CD14-positive monocyte (primary cell): ENCODE measurements around the gene GGT7. TPM values are rescaled to one million over a fixed set of nuclear protein-coding genes. Genes with fewer than 3 reads are reported as not detected.

Source experiments
- DNase-seq, 3 donors: peaks; one replicate each; pipeline ENCODE4 v3.0.0-alpha.2; 2011 to 2022
- H2AFZ ChIP-seq: 2 replicates; pipeline ENCODE4 v1.6.0; 2012; ENCODE audit warnings: mild to moderate bottlenecking, low read depth, low read length, inconsistent platforms; ENCODE audit not compliant: insufficient read depth, poor library complexity, severe bottlenecking
- H3K27ac ChIP-seq, 2 donors: 1 replicate in 1 of 2; 2 replicates in 1 of 2; pipeline ENCODE4 v1.5.1; 2012 to 2013; ENCODE audit warnings: low read length in 2 of 2, control low read depth in 1 of 2, inconsistent platforms in 1 of 2, low read depth in 1 of 2, mild to moderate bottlenecking in 1 of 2
- H3K27me3 ChIP-seq, 2 donors: one replicate each; pipeline versions ENCODE4 v1.6.0 to v1.6.1; 2011 to 2013; ENCODE audit warnings: low read length in 2 of 2; ENCODE audit not compliant: control insufficient read depth in 2 of 2, insufficient read depth in 2 of 2
- H3K36me3 ChIP-seq, 2 donors: replicated peaks in 1 of 2; 1 replicate in 1 of 2; 2 replicates in 1 of 2; pipeline versions ENCODE4 v1.5.1 to v1.6.1; 2012 to 2013; ENCODE audit warnings: low read length in 2 of 2, control low read depth in 1 of 2, inconsistent platforms in 1 of 2, mild to moderate bottlenecking in 1 of 2; ENCODE audit not compliant: insufficient read depth in 2 of 2, control insufficient read depth in 1 of 2
- H3K4me1 ChIP-seq, 2 donors: 1 replicate in 1 of 2; 2 replicates in 1 of 2; pipeline versions ENCODE4 v1.5.1 to v1.6.1; 2012 to 2013; ENCODE audit warnings: low read length in 2 of 2, control low read depth in 1 of 2, inconsistent platforms in 1 of 2, mild to moderate bottlenecking in 1 of 2, moderate library complexity in 1 of 2; ENCODE audit not compliant: insufficient read depth in 2 of 2, control insufficient read depth in 1 of 2
- H3K4me2 ChIP-seq: replicated peaks from 2 replicates; pipeline ENCODE3; 2012; ENCODE audit warnings: low read length, moderate library complexity, mild to moderate bottlenecking; ENCODE audit not compliant: poor library complexity, severe bottlenecking; ENCODE audit errors: extremely low read depth
- H3K4me3 ChIP-seq, 3 experiments: fragments of 200-600 bp in 1 of 3; sonication (generic) in 1 of 3; replicated peaks in 1 of 3; 1 replicate in 2 of 3; 2 replicates in 1 of 3; pipeline ENCODE4 v1.5.1; 2011 to 2013; ENCODE audit warnings: low read length in 3 of 3, mild to moderate bottlenecking in 3 of 3, control low read depth in 2 of 3, low read depth in 2 of 3, inconsistent platforms in 1 of 3, moderate library complexity in 1 of 3
- H3K79me2 ChIP-seq: 2 replicates; pipeline ENCODE4 v1.6.0; 2012; ENCODE audit warnings: mild to moderate bottlenecking, control low read depth, inconsistent platforms, low read length, moderate library complexity; ENCODE audit not compliant: insufficient read depth
- H3K9ac ChIP-seq: 2 replicates; pipeline ENCODE4 v1.6.0; 2017; ENCODE audit warnings: low read length, mild to moderate bottlenecking; ENCODE audit not compliant: insufficient read depth, poor library complexity, severe bottlenecking
- H3K9me3 ChIP-seq, 2 donors: replicated peaks in 1 of 2; 1 replicate in 1 of 2; 2 replicates in 1 of 2; pipeline versions ENCODE4 v1.5.1 to v1.6.1; 2012 to 2013; ENCODE audit warnings: low read length in 2 of 2, control low read depth in 1 of 2; ENCODE audit not compliant: control insufficient read depth in 1 of 2, insufficient read depth in 1 of 2
- H4K20me1 ChIP-seq: 2 replicates; pipeline ENCODE4 v1.6.0; 2012; ENCODE audit warnings: mild to moderate bottlenecking, low read length, control low read depth, moderate library complexity; ENCODE audit not compliant: insufficient read depth
- H3K27ac Mint-ChIP-seq, 7 donors: one replicate each; pipeline ENCODE4 v1.8.0; 2020; ENCODE audit warnings: mild to moderate bottlenecking in 7 of 7, mixed read lengths in 7 of 7, moderate library complexity in 6 of 7, inconsistent platforms in 2 of 7
- H3K27me3 Mint-ChIP-seq, 3 donors: one replicate each; pipeline ENCODE4 v1.8.0; 2021 to 2022; ENCODE audit warnings: low read depth in 3 of 3, mild to moderate bottlenecking in 3 of 3, mixed read lengths in 3 of 3, moderate library complexity in 3 of 3, inconsistent platforms in 1 of 3
- H3K36me3 Mint-ChIP-seq, 2 donors: one replicate each; pipeline ENCODE4 v1.8.0; 2020; ENCODE audit warnings: mixed read lengths in 2 of 2, inconsistent platforms in 1 of 2, mild to moderate bottlenecking in 1 of 2
- H3K4me1 Mint-ChIP-seq: one replicate; pipeline ENCODE4 v1.8.0; 2020; ENCODE audit warnings: mild to moderate bottlenecking, mixed read lengths
- H3K4me3 Mint-ChIP-seq, 2 donors: one replicate each; pipeline ENCODE4 v1.8.0; 2020; ENCODE audit warnings: mild to moderate bottlenecking in 2 of 2, mixed read lengths in 2 of 2, moderate library complexity in 1 of 2
- H3K9me3 Mint-ChIP-seq, 7 donors: one replicate each; pipeline ENCODE4 v1.8.0; 2020 to 2022; ENCODE audit warnings: mixed read lengths in 7 of 7, mild to moderate bottlenecking in 6 of 7, moderate library complexity in 6 of 7, inconsistent platforms in 2 of 7
- CTCF ChIP-seq: fragments of 200-600 bp; IDR thresholded peaks from one replicate; pipeline ENCODE4 v1.8.0; 2022; ENCODE audit warnings: antibody characterized with exemption, mild to moderate bottlenecking
- WGBS: methylation state at CpG from one replicate; pipeline ENCODE4 v1.1.5; 2013; ENCODE audit warnings: missing lambda C conversion rate; ENCODE audit not compliant: insufficient coverage; 5-methylcytosine and 5-hydroxymethylcytosine counted together
- intact Hi-C, 2 donors: fragments of 100-400 bp; cut with micrococcal nuclease; formaldehyde crosslinking; loops; one replicate each; pipeline versions ENCODE4 v1.15.0 to v1.15.1; 2023
- polyA plus RNA-seq, 3 donors: library from polyadenylated mRNA; depleted of rRNA in 1 of 3; unstranded in 2 of 3; stranded (reverse) in 1 of 3; fragments of 300-500 nt in 2 of 3; fragments of >200 nt in 1 of 3; fragmentation: Illumina TruSeq in 2 of 3; gene quantifications; 1 replicate in 2 of 3; 2 replicates in 1 of 3; pipeline ENCODE4 v1.2.3, GENCODE V29; 2012 to 2021

Gene GGT7
- polyA plus RNA-seq, 3 donors: 2.1 to 10.3 (median 2.4) TPM

GRCh38 chr20:34863421-34863965 is 9.2 kb downstream of the GGT7 start:
- TF ChIP-seq CTCF: no peak
- Histone ChIP-seq H3K9me3 (no peaks in the 10 kb centered on the region), H3K27ac (no peak overlapping the region), H3K79me2 (no peaks in the 10 kb centered on the region), H3K4me2 (no peak overlapping the region), H4K20me1 (no peaks in the 10 kb centered on the region), H3K27me3 (no peaks in the 10 kb centered on the region), H3K36me3 (no peaks in the 10 kb centered on the region), H3K4me3 (no peak overlapping the region), H3K9ac (no peak overlapping the region), H3K4me1 (peaks cover 3 to 4% of the 10 kb centered on the region in 2 donors), H2AFZ (no peak overlapping the region)
- no peak for DNase-seq
- WGBS: 97% methylated on average over 27 of the region's 32 CpGs
- Mint-ChIP-seq H3K4me1 (peaks cover 5% of the 10 kb centered on the region), H3K9me3 (peaks cover 0 to 1% (median 0%) of the 10 kb centered on the region in 7 donors), H3K27ac (no peak overlapping the region), H3K27me3 (peaks cover 0 to 1% (median 0%) of the 10 kb centered on the region in 3 donors), H3K36me3 (peaks cover 3 to 10% of the 10 kb centered on the region in 2 donors), H3K4me3 (no peak overlapping the region)
- intact Hi-C loops: no loop called here

- Mint-ChIP-seq H3K4me1 (peaks cover 5% of the 10 kb centered on the region), H3K27me3 (peaks cover 0 to 3% (median 0%) of the 10 kb centered on the region in 3 donors), H3K27ac (no peak overlapping the region), H3K36me3 (peaks cover 6 to 10% of the 10 kb centered on the region in 2 donors), H3K9me3 (peaks cover 0 to 1% (median 0%) of the 10 kb centered on the region in 7 donors), H3K4me3 (no peak overlapping the region)
- Histone ChIP-seq H3K27me3 (no peaks in the 10 kb centered on the region), H2AFZ (no peak overlapping the region), H3K4me1 (peaks cover 3 to 4% of the 10 kb centered on the region in 2 donors), H3K36me3 (no peaks in the 10 kb centered on the region), H3K4me2 (no peak overlapping the region), H3K4me3 (no peak overlapping the region), H4K20me1 (no peaks in the 10 kb centered on the region), H3K27ac (no peak overlapping the region), H3K79me2 (no peaks in the 10 kb centered on the region), H3K9ac (no peak overlapping the region), H3K9me3 (no peaks in the 10 kb centered on the region)
- no peak for DNase-seq
- WGBS: 97% methylated on average over 6 of the region's 12 CpGs
- no peak for TF ChIP-seq CTCF
- intact Hi-C loops: no loop called here
These were observed 9.9 kb downstream of the GGT7 start for GRCh38 chr20:34862724-34863123.
